Heart right ventricle (tissue), 16 donors: ENCODE results near the gene ASIC5. TPM values are rescaled to one million over a fixed set of nuclear protein-coding genes. Genes with fewer than 3 reads are reported as not detected.

ENCODE experiments used
- ATAC-seq, 8 donors: fragments of 200-7000 bp; cut with Tn5 transposase; one replicate each; pipeline ENCODE4 v1.9.1; 2020; ENCODE audit warnings: mild to moderate bottlenecking in 8 of 8, moderate library complexity in 8 of 8, moderate number of reproducible peaks in 1 of 8
- DNase-seq, 2 donors: peaks; one replicate each; pipeline ENCODE4 v3.0.0-alpha.2; 2020
- H3K27ac ChIP-seq, 10 donors: fragments of 200-600 bp; sonication (generic) in 2 of 10; one replicate each; pipeline versions ENCODE4 v1.5.0 to v1.8.0; 2020 to 2022; ENCODE audit warnings: mild to moderate bottlenecking in 3 of 10
- H3K27me3 ChIP-seq, 7 donors: fragments of 200-600 bp; one replicate each; pipeline ENCODE4 v1.8.0; 2021 to 2022; ENCODE audit warnings: mild to moderate bottlenecking in 2 of 7
- H3K36me3 ChIP-seq, 9 donors: fragments of 200-600 bp; sonication (generic) in 1 of 9; one replicate each; pipeline versions ENCODE4 v1.5.0 to v1.8.0; 2020 to 2022; ENCODE audit warnings: mild to moderate bottlenecking in 2 of 9
- H3K4me1 ChIP-seq, 9 donors: fragments of 200-600 bp; sonication (generic) in 1 of 9; one replicate each; pipeline versions ENCODE4 v1.5.0 to v1.8.0; 2020 to 2022; ENCODE audit warnings: mild to moderate bottlenecking in 4 of 9
- H3K4me3 ChIP-seq, 10 donors: fragments of 200-600 bp; sonication (generic) in 2 of 10; one replicate each; pipeline versions ENCODE4 v1.5.0 to v1.8.0; 2020 to 2022; ENCODE audit warnings: mild to moderate bottlenecking in 7 of 10, moderate library complexity in 2 of 10
- H3K9me3 ChIP-seq, 11 donors: fragments of 200-600 bp in 10 of 11; sonication (generic) in 2 of 11; one replicate each; pipeline versions ENCODE4 v1.5.0 to v1.8.0; 2013 to 2022; ENCODE audit warnings: mild to moderate bottlenecking in 2 of 11, control low read depth in 1 of 11, moderate library complexity in 1 of 11
- CTCF ChIP-seq, 9 donors: fragments of 200-600 bp; sonication (generic) in 2 of 9; IDR thresholded peaks; one replicate each; pipeline versions ENCODE4 v1.5.0 to v1.8.0; 2021 to 2022; ENCODE audit warnings: antibody characterized with exemption in 9 of 9, mild to moderate bottlenecking in 5 of 9, moderate library complexity in 1 of 9
- WGBS, 2 donors: extraction: QIAGEN DNeasy Blood & Tissue Kit; methylation state at CpG; one replicate each; pipeline ENCODE4 v1.1.7; 2013; ENCODE audit warnings: inconsistent platforms in 1 of 2; 5-methylcytosine and 5-hydroxymethylcytosine counted together
- intact Hi-C, 10 donors: fragments of 100-400 bp; cut with DNase I; formaldehyde crosslinking; loops; one replicate each; pipeline versions ENCODE4 v1.11.1 to v1.14.2; 2022
- polyA plus RNA-seq, 2 donors: library from polyadenylated mRNA; stranded (reverse); fragments of 200-250 nt; gene quantifications; one replicate each; pipeline ENCODE4 v1.2.3, GENCODE V29; 2013
- total RNA-seq, 10 donors: library from RNA; stranded (reverse); fragmentation: NEBNext Ultra II Directional in 3 of 10; extraction: Animal tissue kit (Norgen Biotek cat#: 25700) in 3 of 10; gene quantifications; one replicate each; pipeline versions ENCODE4 v1.2.1 to v1.2.4, GENCODE V29; 2021 to 2023
- donor health status: Arrhythmogenic right ventricular cardiomyopathy.
- donor health status: ischemic (EF 13 %, LVEDD 7.1; RV severe dilation, severe dysfunction).
- donor health status: healthy with polysubstance abuse.
- donor health status: DM: no; HTN: yes; CAD: no.
- donor health status: DM: no; HTN: no; CAD: no.
- donor health status: ischemic (EF 25% LVEDD 6.9; RV normal size, moderate dysfunction).
- donor health status: ischemic (EF 25% LVEDD 5.7; RV mildly dilated, moderate dysfunction).
- donor health status: healthy.
- donor health status: DM: yes; HTN: yes; CAD: no.
- donor health status: Ischemic cardiomyopathy.
- donor health status: ischemic (EF 35%, LVEDD 5.7; RV mildly dilated, moderate dysfunction).
- donor health status: nonischemic (EF 11% LVEDD 7.7; RV severe dilation, severe dysfunction).
- donor health status: DM: yes; HTN: yes; CAD: no.
- donor health status: PGD.
- donor health status: ischemic (EF 29% LVEDD 5.4; RV normal size, mild dysfunction).
- donor health status: nonischemic (EF 23%, LVEDD 6.1; RV moderate dilation, normal function).

Gene ASIC5
- total and polyA plus RNA-seq, 12 donors = not detected

DNA sequence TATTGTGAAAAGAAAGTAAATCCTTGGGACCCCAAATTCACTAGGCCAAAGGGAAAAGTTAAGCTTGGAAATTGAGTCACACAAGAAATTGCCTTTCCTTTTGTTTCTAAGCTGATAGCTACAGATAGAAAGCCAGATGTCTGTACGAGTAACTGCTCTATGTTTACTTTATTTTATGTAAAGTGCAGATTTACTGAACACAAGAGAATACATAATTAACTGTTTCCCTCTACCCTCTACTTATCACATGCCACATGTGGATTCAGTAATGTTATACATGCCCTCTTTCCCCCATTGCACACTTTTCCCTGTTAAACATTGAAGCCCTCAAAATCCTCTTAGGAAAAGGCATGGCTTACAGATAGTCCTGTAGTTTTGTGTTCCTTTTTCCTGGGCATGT lies 21.0 kb upstream of the ASIC5 start:
- Histone ChIP-seq H3K27ac (no peak overlapping the region), H3K4me1 (peaks cover 0 to 12% (median 0%) of the 10 kb centered on the region in 9 donors), H3K4me3 (no peak overlapping the region), H3K36me3 (no peaks in the 10 kb centered on the region), H3K9me3 (peaks cover 0 to 6% (median 0%) of the 10 kb centered on the region in 11 donors), H3K27me3 (no peaks in the 10 kb centered on the region)
- no peak for TF ChIP-seq CTCF (IDR thresholded peaks at IDR 0.05)
- DNase-seq = no peak
- intact Hi-C loops = no loop called here
- WGBS, 2 donors = 62 to 83% methylated on average over 1 of the region's 1 CpG
- no peak for ATAC-seq

DNA sequence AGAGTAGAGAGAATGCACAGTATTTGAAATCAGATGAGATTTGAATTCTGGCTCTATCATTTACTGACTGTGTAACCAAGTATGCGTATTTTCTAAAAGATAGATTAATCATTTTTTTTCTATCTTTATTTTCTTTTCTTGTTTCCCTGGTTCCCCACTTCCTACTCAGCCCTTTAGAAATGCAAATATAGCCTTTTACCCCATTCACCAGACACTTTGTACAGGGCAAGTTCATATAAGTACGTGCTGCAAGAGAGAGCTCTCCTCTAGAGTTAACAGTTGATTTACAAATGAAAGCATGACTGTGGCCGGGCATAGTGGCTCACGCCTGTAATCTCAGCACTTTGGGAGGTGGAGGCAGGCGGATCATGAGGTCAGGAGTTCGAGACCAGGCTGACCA lies 19.6 kb upstream of the ASIC5 start:
- 58 to 70% methylated on average over 6 of the region's 6 CpGs for WGBS, 2 donors
- Histone ChIP-seq H3K4me1 (peaks cover 0 to 12% (median 0%) of the 10 kb centered on the region in 9 donors), H3K4me3 (no peak overlapping the region), H3K27ac (no peak overlapping the region), H3K9me3 (peaks cover 0 to 2% (median 0%) of the 10 kb centered on the region in 11 donors), H3K27me3 (no peaks in the 10 kb centered on the region), H3K36me3 (no peaks in the 10 kb centered on the region)
- intact Hi-C loops = no loop called here
- ATAC-seq (no peak), DNase-seq (no peak)
- no peak for TF ChIP-seq CTCF (IDR thresholded peaks at IDR 0.05)

- no peak for DNase-seq
- WGBS, 2 donors = 79 to 84% methylated on average over 3 of the region's 3 CpGs
- Histone ChIP-seq H3K9me3 (no peaks in the 10 kb centered on the region), H3K4me3 (no peak overlapping the region), H3K36me3 (no peaks in the 10 kb centered on the region), H3K27ac (no peak overlapping the region), H3K4me1 (peaks cover 0 to 4% (median 0%) of the 10 kb centered on the region in 9 donors), H3K27me3 (no peaks in the 10 kb centered on the region)
- no peak for TF ChIP-seq CTCF (IDR thresholded peaks at IDR 0.05)
- ATAC-seq = no peak
- intact Hi-C loops = no loop called here
Observed at GRCh38 chr4:155883895-155884294, 17.8 kb upstream of the ASIC5 start.

- H3K27ac ChIP-seq = no peak overlapping the region
- no peaks in the 10 kb centered on the region for H3K36me3 ChIP-seq
- ATAC-seq (no peak), DNase-seq (no peak)
- no peak for TF ChIP-seq CTCF (IDR thresholded peaks at IDR 0.05)
- WGBS, 2 donors = 62 to 71% methylated on average over 1 of the region's 1 CpG
- H3K4me3 ChIP-seq = no peak overlapping the region
- H3K4me1 ChIP-seq = no peaks in the 10 kb centered on the region
- H3K9me3 ChIP-seq = peaks cover 0 to 4% (median 0%) of the 10 kb centered on the region in 11 donors
- H3K27me3 ChIP-seq = no peaks in the 10 kb centered on the region
- intact Hi-C loops = no loop called here
Observed at GRCh38 chr4:155881555-155881954, 15.5 kb upstream of the ASIC5 start.
